ENCODE data around the gene IPO5. TPM values are rescaled to one million over a fixed set of nuclear protein-coding genes. Genes with fewer than 3 reads are reported as not detected.

IPO5 gene
- total and polyA plus RNA-seq, 2 of the 8 experiments (the other 6 are each of a cell fraction or from before 2014, with no cell fraction given): 143 to 410 TPM

DNA sequence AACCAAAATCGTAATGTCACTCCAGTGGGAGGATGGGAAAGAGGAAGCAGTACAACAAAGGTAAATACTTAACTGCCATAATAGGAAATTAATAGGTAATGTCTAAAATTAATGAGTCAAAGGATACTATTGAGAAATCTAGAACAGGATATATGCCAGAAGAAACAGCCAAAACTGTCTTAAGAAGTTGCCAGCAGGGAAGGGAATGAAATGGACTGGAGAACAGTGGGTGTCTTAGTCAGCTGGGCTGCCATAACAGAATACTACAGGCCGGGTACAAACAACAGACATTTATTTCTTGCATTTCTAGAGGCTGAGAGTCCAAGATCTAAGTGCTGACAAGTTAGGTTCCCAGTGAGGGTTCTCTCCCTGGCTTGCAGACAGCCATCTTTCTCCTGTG, 40.3 kb upstream of the IPO5 start:
- Histone ChIP-seq H2AK5ac (ENCODE audit: low read depth, low read length) (no peak overlapping the region), H3K27me3 (replicated peaks in 1 of 4; ENCODE audit: control insufficient read depth in 3 of 4, extremely low read depth in 1 of 4, insufficient read depth in 3 of 4, low read length in 3 of 4) (no peaks in the 10 kb centered on the region), H4K5ac (ENCODE audit: insufficient read length, low read depth, low read length) (no peak overlapping the region), H2BK120ac (replicated peaks; ENCODE audit: low read depth, low read length) (no peak overlapping the region), H4K8ac (ENCODE audit: extremely low read depth, insufficient read depth, low read length) (no peak overlapping the region), H3K56ac (replicated peaks; ENCODE audit: insufficient read length, low read depth, low read length) (no peak overlapping the region), H3K27ac (ENCODE audit: low read depth, low read length) (no peak overlapping the region), H2AFZ (ENCODE audit: low read length) (no peak overlapping the region), H4K20me1 (replicated peaks in 1 of 2; ENCODE audit: control insufficient read depth in 1 of 2, insufficient read depth in 2 of 2, low read length in 2 of 2) (no peaks in the 10 kb centered on the region), H3K14ac (ENCODE audit: insufficient read length) (no peak overlapping the region), H2BK15ac (ENCODE audit: low read length) (no peak overlapping the region), H3K23ac (ENCODE audit: insufficient read length) (no peak overlapping the region), H3K79me1 (ENCODE audit: low read depth, low read length) (no peaks in the 10 kb centered on the region), H3K4ac (replicated peaks; ENCODE audit: insufficient read length, low read depth, low read length) (no peak overlapping the region), H3K36me3 (ENCODE audit: control insufficient read depth in 2 of 4, insufficient read depth in 4 of 4, low read length in 3 of 4) (no peaks in the 10 kb centered on the region), H2BK20ac (ENCODE audit: low read length) (no peak overlapping the region), H4K91ac (replicated peaks; ENCODE audit: insufficient read length, low read length) (no peak overlapping the region), H3K4me1 (replicated peaks in 1 of 4; ENCODE audit: control insufficient read depth in 3 of 4, insufficient read depth in 4 of 4, low read length in 3 of 4) (no peaks in the 10 kb centered on the region), H3K79me2 (ENCODE audit: control insufficient read depth in 1 of 2, insufficient read depth in 2 of 2, low read length in 2 of 2) (no peaks in the 10 kb centered on the region), H3K4me2 (ENCODE audit: insufficient read depth in 1 of 2, low read depth in 2 of 2, low read length in 2 of 2) (no peak overlapping the region), H2BK12ac (ENCODE audit: low read depth, low read length) (no peak overlapping the region), H3K9ac (replicated peaks in 1 of 4; ENCODE audit: extremely low read depth in 1 of 4, low read depth in 3 of 4, low read length in 3 of 4) (no peak overlapping the region), H2BK5ac (ENCODE audit: low read depth, low read length) (no peak overlapping the region), H3K23me2 (ENCODE audit: low read depth, low read length) (no peaks in the 10 kb centered on the region), H3K18ac (ENCODE audit: extremely low read depth, low read length) (no peak overlapping the region), H3K4me3 (ENCODE audit: extremely low read depth in 1 of 4, insufficient read depth in 2 of 4, low read depth in 3 of 4, low read length in 4 of 4) (no peak overlapping the region), H3K9me3 (ENCODE audit: insufficient read depth in 2 of 2, low read depth in 1 of 2, low read length in 1 of 2) (0 out of 4 replicates have a peak, but pooled peaks cover 0 to 3% of the 10 kb centered on the region in 2 experiments)
- no peak for DNase-seq (ENCODE audit: low read depth in 1 of 2, low spot score in 2 of 2)
- POLR2A ChIA-PET (ENCODE audit: partially characterized antibody): no interaction called here
- CTCF ChIA-PET (ENCODE audit: partially characterized antibody): interaction anchor here (1.0 to 4.9 kb wide), 9 partner anchors 9 to 67 kb away, joined by 3 to 82 read pairs (median 14); no protein-coding TSS in a partner anchor
- 89% methylated on average over 2 of the region's 2 CpGs; no CpG with 5 or more reads in 1 of the 2 experiments for WGBS, 2 experiments (ENCODE audit: extremely low coverage in 1 of 2, insufficient coverage in 1 of 2, insufficient read length in 1 of 2, insufficient replicate concordance in 2 of 2, low coverage in 1 of 2, low lambda C conversion rate in 2 of 2, missing lambda C conversion rate in 1 of 2)
- TF ChIP-seq GABPA (IDR thresholded peaks at IDR 0.05; ENCODE audit: borderline replicate concordance, insufficient read depth, low read length): no peak
- TF ChIP-seq TAF7 (optimal IDR thresholded peaks at IDR 0.05; ENCODE audit: borderline replicate concordance, low read depth, low read length): no peak
- no peak for TF ChIP-seq POU5F1 (IDR thresholded peaks at IDR 0.05; ENCODE audit: low read depth, low read length)
- TF ChIP-seq RNF2 (IDR thresholded peaks at IDR 0.05; ENCODE audit: borderline replicate concordance, low read depth, low read length, missing control alignments, poor library complexity, severe bottlenecking): no peak
- TF ChIP-seq SAP30 (IDR thresholded peaks at IDR 0.05; ENCODE audit: insufficient read depth, insufficient replicate concordance, low read length): no peak
- TF ChIP-seq SUZ12 (IDR thresholded peaks at IDR 0.05; ENCODE audit: low read length): no peak
- no peak for TF ChIP-seq SIX5 (IDR thresholded peaks at IDR 0.05; ENCODE audit: low read depth, low read length)
- TF ChIP-seq KDM4A (IDR thresholded peaks at IDR 0.05; ENCODE audit: low read depth, low read length, severe bottlenecking): no peak
- no peak for TF ChIP-seq GTF2F1 (IDR thresholded peaks at IDR 0.05; ENCODE audit: borderline replicate concordance, low read depth, low read length)
- no peak for TF ChIP-seq BCL11A (IDR thresholded peaks at IDR 0.05; ENCODE audit: low read depth in 2 of 2, low read length in 2 of 2)
- TF ChIP-seq YY1 (IDR thresholded peaks at IDR 0.05; ENCODE audit: low read depth, low read length): no peak
- no peak for TF ChIP-seq PHF8 (conservative IDR thresholded peaks at IDR 0.05; ENCODE audit: low read depth, low read length)
- no peak for TF ChIP-seq TEAD4 (IDR thresholded peaks at IDR 0.05; ENCODE audit: low read depth, low read length)
- no peak for FAIRE-seq
